GOT3 (cell line): ENCODE results near the gene TMEM127.
"Not testable (repeated sequence)": the region's sequence is repeated elsewhere in the genome, so short reads cannot be mapped to it uniquely, and the experiment has no call there.

Source experiments
- DNase-seq: peaks from one replicate; lab custom pipeline; 2025; ENCODE audit warnings: mixed read lengths; lab: John Stamatoyannopoulos, UW

Gene TMEM127

DNA sequence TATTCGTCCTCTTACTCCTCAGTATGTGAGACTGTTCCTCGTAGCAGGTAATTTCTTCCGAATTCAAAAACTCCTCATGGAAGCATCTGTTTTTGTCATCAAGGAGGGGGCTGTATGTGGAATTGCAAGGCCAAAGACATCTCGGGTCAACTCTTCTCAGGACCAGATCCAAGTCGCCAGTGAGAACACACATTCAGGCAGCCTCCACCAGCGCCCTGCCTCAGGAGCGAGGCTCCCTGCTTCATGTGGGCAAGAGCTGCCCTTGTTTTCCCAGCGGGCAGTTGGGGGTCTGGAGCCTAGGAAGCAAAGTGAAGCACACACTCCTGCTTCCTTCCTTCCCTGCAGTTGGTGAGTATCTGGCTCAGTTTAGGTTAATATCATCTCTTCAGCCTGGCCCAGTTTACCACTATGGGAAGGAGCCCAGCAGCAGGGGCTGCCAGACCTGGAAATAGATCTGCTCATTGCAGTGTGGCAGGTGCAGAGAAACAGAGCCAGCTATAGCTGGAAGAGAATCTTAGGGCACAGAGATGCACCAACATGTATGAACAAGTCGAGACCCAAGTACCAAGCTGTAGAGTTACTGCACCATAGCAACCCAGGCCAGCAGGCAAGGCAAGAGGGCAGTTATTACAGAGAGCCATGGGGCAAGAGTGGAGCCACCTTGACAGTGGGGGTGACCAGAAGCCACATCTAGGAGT is 25.3 kb downstream of the TMEM127 start:
- DNase-seq: no peak

DNA sequence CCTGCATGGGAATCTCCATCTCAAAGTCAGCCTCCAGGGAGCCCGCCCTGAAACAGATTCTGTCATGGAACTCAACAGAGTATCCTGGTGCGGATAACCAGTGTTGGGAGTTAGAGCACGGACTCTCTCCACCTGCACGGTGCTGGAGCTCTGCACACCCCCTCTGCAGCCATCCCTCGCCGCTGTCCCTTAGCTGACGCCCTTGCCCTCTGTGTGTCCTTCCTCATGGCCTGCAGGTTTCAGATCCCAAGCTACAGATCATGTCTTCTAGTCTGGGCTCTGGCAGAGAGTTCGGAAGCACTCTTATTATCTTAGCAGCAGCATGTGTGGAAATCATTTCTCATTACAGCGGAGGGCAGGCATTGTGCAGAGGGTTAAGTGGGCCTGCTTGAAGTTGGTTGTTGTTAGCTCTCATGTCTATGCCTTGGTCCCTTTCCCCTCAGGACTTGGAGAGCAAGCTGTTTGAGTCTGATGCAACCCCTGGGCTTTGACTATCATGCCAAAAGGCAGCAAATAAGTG is 26.0 kb downstream of the TMEM127 start:
- no peak for DNase-seq

DNA sequence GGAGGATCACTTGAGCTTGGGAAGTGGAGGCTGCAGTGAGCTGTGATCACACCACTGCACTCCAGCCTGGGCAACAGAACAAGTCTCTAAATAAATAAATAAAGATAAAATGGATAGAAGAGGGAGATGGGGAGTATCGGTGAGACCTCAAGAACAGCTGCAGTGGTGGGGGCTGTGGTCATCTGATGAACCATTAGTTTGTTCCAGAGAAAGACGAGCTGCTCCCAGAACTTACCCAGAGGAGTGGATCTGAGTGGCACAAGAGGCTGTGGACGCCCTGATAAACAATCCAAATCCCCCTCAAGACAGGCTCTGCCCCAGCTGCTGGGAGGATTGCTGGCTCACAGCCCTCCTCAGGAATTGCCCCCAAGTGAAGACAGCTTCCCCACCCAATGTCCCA is 26.7 kb downstream of the TMEM127 start:
- no peak for DNase-seq

DNA sequence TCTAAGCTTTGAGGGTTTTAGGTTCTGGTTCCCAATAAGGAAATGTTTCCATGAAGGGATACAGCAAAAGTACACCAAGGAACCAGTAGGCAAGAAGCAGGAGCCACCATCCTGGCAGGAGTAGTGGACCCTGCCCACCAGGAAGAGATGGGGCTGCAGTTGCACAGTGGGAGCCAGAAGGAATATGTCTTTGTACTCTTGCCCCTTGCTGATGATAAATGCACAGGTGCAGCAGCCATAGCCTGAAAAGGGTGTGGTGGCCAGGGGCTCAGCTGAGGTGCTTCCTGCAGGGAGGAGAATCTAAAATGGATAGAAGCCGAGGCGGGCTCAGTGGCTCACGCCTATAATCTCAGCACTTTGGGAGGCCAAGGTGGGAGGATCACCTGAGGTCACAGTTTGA is 27.5 kb downstream of the TMEM127 start:
- no peak for DNase-seq

DNA sequence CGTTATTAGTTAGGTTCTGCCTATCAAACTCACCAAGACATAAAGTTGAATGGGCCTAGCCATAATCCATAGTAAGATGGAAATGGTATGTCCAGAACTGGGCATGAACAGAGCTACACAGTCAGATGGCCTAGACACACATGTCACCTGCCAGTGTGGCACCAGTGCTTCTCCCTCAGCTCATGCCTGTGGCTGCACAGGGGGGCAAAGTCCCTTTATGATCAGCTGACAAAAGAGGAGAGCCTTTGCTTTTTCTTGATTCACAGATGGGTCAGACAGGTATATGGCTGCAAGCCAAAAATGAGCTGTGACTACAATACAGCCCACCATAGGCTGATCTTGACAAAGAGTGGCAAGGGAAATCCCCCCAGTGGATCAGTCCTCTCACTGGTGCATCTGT is 28.9 kb downstream of the TMEM127 start:
- DNase-seq: no peak

DNA sequence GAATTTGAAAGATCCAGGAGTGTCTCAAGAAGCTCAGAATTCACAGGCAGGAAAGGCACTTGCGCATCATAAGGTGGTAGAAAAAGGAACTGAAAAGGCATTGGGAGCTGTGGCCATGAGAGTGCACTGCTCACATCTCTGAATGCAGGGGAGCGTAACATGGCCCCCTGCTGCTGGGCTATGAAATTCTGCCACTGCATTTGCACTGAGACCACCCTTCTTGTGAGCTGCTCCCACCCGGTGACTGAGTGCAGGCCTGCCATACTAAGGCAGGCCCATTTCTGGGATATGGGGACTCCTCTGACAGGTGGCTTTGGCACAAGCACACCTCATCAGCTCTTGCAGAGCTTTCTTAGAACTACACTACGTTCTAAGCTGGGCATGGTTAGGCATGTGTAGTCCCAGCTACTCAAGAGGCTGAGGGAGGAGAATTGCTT is 31.9 kb downstream of the TMEM127 start:
- no peak for DNase-seq

DNA sequence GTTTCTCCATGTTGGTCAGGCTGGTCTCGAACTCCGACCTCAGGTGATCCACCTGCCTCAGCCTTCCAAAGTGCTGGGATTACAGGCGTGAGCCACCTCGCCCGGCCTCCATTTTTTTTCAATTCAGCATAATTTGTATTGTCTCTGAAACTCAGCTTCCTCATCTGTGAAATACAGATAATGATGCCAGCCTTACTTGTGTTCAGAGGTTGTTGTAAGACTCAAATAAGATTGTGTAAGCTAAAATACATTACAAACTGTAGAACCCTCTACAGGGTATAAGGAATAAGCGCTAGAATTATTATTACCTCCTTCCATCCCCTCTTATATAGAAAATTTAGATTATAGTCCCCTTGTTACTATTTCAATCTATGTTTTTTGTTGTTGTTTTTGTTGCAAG is 32.4 kb downstream of the TMEM127 start:
- DNase-seq: no peak

DNA sequence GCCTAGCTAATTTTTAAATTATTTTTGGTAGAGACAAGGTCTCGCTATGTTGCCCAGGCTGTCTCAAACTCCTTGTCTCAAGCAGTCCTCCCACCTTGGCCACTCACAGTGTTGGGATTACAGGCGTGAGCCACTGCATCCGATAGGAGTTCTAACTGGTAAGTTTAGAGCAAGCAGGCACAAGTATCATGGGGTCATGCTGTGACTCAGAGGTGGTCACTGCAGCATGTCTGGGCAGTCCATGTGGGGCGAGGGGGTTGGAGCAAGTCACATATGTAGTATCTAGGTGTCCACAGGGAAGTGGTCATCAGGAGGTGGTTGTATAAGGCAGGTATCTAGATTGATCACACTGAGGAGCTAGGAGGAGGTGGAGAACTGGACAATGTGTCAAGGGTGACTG is 34.5 kb downstream of the TMEM127 start:
- DNase-seq: no peak

DNA sequence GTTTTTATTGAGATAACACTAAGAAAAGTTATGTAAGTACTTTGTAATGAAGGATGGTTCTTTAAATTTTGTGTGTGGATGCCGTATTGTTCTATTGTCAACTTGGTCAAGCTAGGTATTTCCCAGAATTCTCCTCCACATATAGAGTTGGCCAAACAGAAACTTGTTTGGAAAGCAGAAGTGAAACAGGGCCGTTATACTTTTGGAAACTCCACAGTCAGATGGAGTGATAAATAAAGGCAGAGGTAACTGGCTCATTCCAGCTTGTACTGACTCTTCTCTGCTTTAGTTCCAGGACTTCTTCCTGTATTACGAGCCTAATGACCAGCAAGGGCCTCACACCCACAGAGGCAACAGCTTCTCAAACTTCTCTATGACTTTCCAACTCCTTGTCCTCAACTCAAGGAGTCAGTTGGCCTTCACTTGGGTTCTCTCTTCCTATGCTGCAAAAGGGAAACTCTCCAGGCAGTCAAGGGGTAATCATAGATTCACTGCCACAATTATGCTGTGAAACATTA is 40.7 kb downstream of the TMEM127 start:
- DNase-seq: no peak

DNA sequence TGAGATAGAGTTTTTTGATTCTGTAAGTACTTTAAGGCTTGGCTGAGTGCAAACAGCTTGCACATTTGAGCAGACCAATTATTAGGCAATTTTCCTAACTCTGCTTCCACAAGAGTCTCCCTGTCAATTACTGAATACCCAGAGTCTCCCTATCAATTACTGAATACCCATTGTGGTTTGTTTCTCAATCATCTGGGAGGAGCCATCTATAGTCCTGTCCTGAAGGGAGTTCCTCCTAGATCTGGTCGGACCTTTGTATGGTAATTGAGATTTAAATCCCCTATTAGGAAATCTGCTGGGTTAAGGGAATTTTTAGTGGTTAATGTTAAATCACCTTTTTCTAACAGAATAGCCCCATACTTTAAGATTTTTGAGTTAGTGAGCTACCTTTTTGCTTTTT is 44.7 kb downstream of the TMEM127 start:
- DNase-seq: not testable (repeated sequence)

DNA sequence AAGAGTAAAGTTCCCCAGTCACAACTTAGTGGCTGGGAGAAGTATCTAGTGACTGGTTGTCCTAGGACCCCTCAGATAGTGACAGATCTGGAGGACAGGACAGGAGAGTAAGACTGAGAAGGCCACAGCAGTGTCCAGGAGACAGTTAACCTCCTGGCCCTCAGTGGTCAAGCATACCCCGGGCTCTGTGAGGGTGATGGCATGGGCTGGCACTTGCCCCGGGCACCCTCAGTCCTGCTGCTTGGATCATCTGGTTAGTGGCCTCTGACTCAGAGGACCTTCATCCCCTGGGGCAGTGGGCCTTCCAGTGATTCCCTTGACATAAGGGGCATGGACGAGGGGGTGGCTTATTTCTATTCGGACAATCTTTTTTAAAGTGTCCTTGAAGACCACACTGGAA is 45.8 kb downstream of the TMEM127 start:
- DNase-seq: not testable (repeated sequence)

DNA sequence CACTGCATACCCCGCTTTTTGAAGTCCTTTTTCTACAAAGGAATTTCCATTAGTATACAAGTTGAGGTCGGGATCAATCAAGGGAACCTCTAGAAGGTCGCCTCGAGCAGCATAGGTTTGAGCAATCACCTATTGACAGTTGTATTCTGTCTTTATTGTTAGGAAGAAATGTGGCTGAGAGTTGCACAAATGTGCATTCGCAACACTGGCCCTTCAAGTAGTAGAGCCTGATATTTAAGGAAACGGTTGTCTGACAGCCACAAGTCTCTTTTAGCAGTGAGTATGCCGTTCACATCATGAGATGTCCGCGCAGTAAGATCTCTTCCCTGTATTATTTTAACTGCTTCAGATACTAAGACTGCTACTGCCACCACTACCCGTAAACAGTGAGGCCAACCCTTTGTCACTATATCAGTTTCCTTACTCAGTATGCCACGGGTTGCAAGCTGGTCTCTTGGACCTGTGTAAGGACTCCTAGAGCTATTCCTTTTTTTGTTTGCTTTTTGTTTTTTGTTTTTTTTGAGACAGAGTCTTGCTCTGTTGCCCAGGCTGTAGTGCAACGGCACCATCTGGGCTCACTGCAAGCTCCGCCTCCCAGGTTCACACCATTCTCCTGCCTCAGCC is 47.2 kb downstream of the TMEM127 start:
- DNase-seq: no peak

DNA sequence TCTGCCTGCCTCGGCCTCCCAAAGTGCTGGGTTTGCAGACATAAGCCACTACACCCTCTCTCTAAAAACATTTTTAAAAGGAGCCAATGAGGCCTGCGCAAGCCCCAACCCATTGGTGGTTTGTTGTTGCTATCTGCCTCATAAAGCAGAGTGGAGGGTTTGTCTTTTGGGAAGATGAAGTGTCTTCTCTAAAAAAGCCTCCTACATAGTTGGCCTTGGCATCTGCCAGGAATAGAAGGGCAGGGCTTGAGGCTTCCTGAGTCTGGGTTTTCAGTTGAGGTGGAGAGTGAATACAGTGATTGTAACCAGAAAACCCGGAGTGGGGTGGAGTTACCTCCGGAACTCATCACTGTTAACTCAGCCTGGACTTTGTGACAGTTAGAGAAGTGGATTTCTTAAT is 51.2 kb downstream of the TMEM127 start:
- DNase-seq: no peak

DNA sequence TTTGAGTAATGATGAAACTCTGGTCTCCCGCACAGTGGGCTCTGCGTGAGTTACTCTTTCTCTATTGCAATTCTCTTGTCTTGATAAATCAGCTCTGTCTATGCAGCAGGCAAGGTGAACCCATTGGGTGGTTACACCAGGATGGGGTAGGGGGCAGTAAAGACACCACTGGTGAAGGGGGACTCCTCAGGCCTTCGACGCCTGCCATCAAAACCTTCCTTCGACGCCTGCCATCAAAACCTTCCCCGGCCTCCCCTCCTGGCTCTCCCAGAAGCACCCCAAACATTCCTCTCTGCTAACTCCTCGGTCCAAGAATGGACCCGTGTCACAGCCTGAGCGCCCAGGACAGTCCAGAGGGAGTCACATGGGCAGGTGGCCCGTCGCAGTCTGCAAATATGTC is 52.4 kb downstream of the TMEM127 start:
- DNase-seq: no peak

DNA sequence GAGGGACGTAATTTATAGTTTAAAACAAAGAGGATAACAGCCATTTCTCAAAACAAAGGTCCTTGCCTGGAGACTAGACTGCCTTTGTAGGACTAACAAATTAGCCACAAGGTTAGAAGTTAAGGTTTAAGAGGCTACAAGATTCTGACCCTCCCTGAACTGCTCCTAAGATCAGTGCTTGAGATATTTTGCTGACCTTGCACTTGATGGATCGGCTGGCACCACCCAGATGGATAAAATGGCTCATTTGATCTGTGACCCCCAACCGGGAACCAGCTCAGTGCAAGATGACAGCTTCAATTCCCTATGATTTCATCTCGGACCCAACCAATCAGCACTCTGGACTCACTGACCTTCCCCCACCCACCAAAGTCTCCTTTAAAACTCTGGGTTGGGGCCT is 53.5 kb downstream of the TMEM127 start:
- DNase-seq: no peak

DNA sequence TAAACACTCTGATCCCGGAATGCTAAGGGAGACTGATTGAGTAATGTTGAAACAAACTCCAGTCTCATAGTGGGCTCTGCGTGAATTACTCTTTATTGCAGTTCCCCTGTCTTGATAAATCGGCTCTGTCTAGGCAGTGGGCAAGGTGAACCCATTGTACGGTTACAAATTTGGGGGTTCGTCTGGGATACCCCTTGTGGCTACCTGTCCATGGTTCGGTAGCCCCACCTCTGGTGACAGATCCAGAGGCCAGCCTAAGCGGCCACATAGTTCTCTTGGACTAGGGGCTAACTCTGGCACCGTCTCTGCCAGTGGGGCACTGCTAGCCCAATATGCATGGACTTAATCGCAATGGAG is 56.1 kb downstream of the TMEM127 start:
- no peak for DNase-seq

DNA sequence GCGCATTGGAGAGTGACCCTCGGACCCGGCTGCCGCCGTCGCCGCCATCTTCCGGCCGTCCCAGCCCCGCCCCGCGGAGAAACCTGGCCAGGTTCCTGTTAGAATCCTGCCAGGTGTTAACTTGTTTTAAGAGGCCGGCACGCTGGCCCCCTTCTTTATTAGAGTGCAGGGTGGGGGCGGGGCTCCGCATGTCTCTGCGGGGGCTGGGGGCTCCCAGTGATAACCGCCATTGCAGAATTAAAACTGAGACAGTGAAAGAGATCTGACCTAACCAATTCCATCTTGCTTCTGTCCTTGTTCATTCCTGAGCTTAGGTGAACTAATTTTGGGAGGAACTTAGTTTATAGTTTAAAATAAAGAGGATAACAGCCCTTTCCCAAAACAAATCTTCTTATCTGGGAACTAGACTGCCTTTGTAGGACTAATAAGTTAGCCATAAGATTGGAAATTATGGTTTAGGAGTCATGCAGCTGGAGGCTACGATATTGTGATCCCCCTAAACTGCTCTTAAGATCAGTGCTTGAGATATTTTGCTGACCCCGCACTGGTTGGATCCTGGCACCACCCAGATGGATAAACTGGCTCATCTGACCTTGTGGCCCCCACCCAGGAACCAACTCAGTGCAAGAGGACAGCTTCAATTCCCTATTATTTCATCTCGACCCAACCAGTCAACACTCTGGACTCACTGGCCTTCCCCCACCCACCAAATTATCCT is 56.6 kb downstream of the TMEM127 start:
- no peak for DNase-seq

DNA sequence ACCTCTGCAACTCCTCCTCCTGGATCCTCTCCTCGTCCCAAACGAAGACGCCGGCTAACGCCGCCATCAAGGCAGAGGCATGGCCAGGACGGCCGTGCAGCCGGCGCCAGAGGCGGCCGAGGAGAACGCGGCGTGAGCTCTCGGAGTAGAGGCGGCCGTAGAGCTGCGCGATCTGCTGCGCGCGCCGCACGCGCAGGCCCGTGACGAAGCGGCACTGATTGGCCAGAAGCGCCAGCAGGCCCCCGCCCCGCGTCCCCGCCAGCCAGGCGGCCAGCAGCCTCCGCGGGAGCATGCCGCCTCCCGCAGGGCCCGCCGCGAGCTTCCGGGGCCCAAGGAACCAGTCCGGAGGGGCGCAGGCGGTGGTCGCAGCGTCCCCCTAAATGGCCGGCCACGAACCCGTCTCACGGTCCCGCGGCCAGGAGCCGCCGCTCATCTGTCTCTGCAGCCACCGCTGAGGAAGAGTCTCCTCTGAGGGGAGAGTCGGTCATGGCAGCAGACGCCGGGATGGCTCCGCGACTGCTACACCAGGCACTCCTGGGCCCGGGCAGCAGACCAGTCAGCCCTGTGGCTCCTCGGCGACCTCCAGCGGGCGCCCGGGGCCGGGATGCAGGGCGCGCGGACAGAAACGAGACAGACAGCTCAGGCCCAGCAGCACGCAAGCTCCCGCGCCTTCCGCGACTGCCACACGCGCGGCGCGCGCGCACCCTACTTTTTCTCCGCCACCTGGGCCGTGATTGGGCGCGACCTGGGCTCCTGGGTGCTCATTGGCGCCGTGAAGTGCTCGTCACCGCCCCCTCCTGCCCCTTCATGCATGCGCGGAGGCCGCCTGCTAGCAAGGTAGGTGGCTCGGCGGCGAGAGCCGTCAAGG is 57.4 kb downstream of the TMEM127 start, which contains the start of gene STARD7:
Gene STARD7 (minus strand): TSS at position 685 of the 868 bp plus-strand sequence. CDS start 393 bp downstream, at position 292.
- DNase-seq: peak; percentile 92

DNA sequence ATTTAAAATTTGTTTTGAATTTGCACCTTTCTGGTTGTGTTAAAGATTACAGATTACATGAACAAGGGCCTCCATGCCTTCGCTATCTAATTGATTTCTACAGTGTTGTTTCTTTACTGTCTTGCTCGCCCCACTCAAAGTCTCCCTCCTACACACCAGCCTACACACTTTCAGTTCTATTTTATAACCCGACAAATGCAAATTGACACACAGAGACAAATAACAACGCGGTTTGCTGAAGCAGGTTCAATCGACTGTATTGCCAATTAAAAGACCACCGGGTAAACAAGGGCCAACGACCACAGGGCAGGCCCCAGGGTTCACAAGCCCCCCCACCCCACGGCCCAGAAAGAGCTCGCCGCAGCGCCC is 58.0 kb downstream of the TMEM127 start:
- no peak for DNase-seq

DNA sequence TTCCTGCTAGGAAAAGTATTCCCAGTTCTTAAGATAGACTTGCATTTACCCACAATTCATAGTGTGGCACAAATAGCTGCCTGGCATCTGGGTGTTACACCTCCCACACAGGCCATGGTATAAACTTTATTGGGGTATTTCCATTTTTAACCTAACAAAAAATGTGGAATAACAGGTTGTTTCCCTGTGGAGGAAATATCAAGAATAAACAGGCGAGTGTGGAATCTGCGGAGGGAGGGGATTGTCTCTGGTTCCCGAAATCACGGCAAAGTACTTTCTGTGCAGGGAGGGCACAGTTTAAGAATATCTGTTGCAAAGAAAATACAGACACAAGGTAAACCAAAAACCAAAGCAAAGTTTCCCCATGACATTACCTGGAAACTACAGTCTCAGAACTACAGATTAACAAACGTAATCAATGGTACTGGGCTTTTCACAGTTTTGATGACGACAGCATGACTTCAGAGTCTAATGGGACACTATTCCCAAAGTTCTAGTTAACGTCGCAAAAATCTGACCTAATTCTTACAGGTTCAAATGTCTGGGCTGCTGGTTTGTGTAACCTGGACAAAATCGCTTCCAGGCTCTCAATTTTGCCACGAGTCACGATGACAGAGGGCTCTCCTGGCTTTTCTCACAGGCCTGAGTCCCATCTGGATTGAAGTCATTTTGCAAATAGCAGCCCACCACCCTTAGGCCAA is 58.6 kb downstream of the TMEM127 start:
- no peak for DNase-seq

DNA sequence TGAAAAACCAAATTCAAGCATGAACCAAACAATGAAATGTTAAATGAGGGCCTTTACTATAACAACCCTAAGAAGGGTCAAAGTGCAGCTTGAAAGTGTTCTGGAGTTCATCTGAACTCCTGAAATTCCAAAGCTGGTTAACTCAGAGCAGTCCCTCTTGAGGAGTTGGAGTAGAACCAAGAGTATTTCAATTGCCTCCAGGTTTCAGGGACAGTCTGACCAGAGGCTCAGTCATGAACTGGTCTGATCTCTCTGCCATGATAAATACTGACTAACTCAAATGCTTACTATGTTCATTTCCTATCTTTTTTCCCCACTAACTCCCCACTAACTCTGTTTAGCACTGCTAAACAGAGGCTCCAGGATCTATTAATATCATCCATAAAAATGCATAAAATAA is 59.9 kb downstream of the TMEM127 start:
- no peak for DNase-seq
